Measurements from ENCODE around the gene C1orf159. TPM values are rescaled to one million over a fixed set of nuclear protein-coding genes. Genes with fewer than 3 reads are reported as not detected.

Gene C1orf159
- total and polyA plus RNA-seq, 2 of the 8 experiments (the other 6 are each of a cell fraction or from before 2014, with no cell fraction given) = 10.0 to 10.9 TPM

DNA sequence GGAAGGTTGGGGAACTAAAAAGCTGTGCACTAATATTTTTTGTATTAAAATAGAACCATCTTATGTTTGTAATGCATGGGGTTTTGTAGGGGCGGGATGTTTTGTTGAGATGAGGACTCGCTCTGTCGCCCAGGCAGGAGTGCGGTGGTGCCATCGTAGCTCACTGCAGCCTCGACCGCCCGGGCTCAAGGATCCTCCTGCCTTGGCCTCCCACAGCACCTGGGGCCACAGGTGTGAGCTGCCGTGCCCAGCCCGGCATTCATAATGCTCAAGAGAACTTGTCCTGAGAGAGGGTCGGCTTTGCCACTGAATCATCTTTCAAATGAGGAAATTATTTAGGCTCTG, 3.0 kb upstream of the C1orf159 start:
- ChIA-PET CTCF (ENCODE audit: partially characterized antibody) (interaction anchor here (0.6 to 2.0 kb wide), 8 partner anchors 11 to 1296 kb away, joined by 3 to 7 read pairs (median 4); no protein-coding TSS in a partner anchor), POLR2A (ENCODE audit: partially characterized antibody) (no interaction called here)
- WGBS, 2 experiments (ENCODE audit: extremely low coverage in 1 of 2, insufficient coverage in 1 of 2, insufficient read length in 1 of 2, insufficient replicate concordance in 2 of 2, low coverage in 1 of 2, low lambda C conversion rate in 2 of 2, missing lambda C conversion rate in 1 of 2) = 96% methylated on average over 11 of the region's 11 CpGs; no CpG with 5 or more reads in 1 of the 2 experiments
- no peak overlapping the region for H2BK15ac ChIP-seq (ENCODE audit: low read length)
- H3K14ac ChIP-seq (ENCODE audit: insufficient read length) = no peak overlapping the region
- FAIRE-seq (no peak), DNase-seq (ENCODE audit: low read depth in 1 of 2, low spot score in 2 of 2) (no peak)
- no peak overlapping the region for H4K8ac ChIP-seq (ENCODE audit: extremely low read depth, insufficient read depth, low read length)
- H2AFZ ChIP-seq (ENCODE audit: low read length) = no peak overlapping the region
- H3K23ac ChIP-seq (ENCODE audit: insufficient read length) = no peak overlapping the region
- peaks cover 0 to 1% of the 10 kb centered on the region in 2 experiments; a peak in 1 of 4 replicates for H3K9me3 ChIP-seq (ENCODE audit: insufficient read depth in 2 of 2, low read depth in 1 of 2, low read length in 1 of 2)
- no peak overlapping the region for H2BK120ac ChIP-seq (replicated peaks; ENCODE audit: low read depth, low read length)
- no peak overlapping the region for H3K4me3 ChIP-seq (ENCODE audit: extremely low read depth in 1 of 4, insufficient read depth in 2 of 4, low read depth in 3 of 4, low read length in 4 of 4)
- H2AK5ac ChIP-seq (ENCODE audit: low read depth, low read length) = no peak overlapping the region
- no peak overlapping the region for H2BK5ac ChIP-seq (ENCODE audit: low read depth, low read length)
- H3K9ac ChIP-seq (replicated peaks in 1 of 4; ENCODE audit: extremely low read depth in 1 of 4, low read depth in 3 of 4, low read length in 3 of 4) = no peak overlapping the region
- H4K91ac ChIP-seq (replicated peaks; ENCODE audit: insufficient read length, low read length) = no peak overlapping the region
- H3K23me2 ChIP-seq (ENCODE audit: low read depth, low read length) = peaks cover 7% of the 10 kb centered on the region; the same call in 1 of the 2 replicates
- no peak overlapping the region for H4K5ac ChIP-seq (ENCODE audit: insufficient read length, low read depth, low read length)
- H3K27ac ChIP-seq (ENCODE audit: low read depth, low read length) = no peak overlapping the region
- H3K56ac ChIP-seq (replicated peaks; ENCODE audit: insufficient read length, low read depth, low read length) = no peak overlapping the region
- H3K18ac ChIP-seq (ENCODE audit: extremely low read depth, low read length) = no peak overlapping the region
- no peak overlapping the region for H3K4ac ChIP-seq (replicated peaks; ENCODE audit: insufficient read length, low read depth, low read length)
- H3K4me1 ChIP-seq (replicated peaks in 1 of 4; ENCODE audit: control insufficient read depth in 3 of 4, insufficient read depth in 4 of 4, low read length in 3 of 4) = peaks cover 0 to 6% (median 4%) of the 10 kb centered on the region in 4 experiments; a peak in 5 of 7 replicates
- peaks cover 0 to 3% of the 10 kb centered on the region in 2 experiments for H4K20me1 ChIP-seq (replicated peaks in 1 of 2; ENCODE audit: control insufficient read depth in 1 of 2, insufficient read depth in 2 of 2, low read length in 2 of 2)
- peaks cover 0 to 5% of the 10 kb centered on the region in 2 experiments; a peak in 1 of 4 replicates for H3K79me2 ChIP-seq (ENCODE audit: control insufficient read depth in 1 of 2, insufficient read depth in 2 of 2, low read length in 2 of 2)
- H2BK20ac ChIP-seq (ENCODE audit: low read length) = no peak overlapping the region
- H3K4me2 ChIP-seq (ENCODE audit: insufficient read depth in 1 of 2, low read depth in 2 of 2, low read length in 2 of 2) = no peak overlapping the region
- peaks cover 2 to 19% (median 15%) of the 10 kb centered on the region in 4 experiments; a peak in 6 of 7 replicates for H3K27me3 ChIP-seq (replicated peaks in 1 of 4; ENCODE audit: control insufficient read depth in 3 of 4, extremely low read depth in 1 of 4, insufficient read depth in 3 of 4, low read length in 3 of 4)
- no peaks in the 10 kb centered on the region for H3K36me3 ChIP-seq (ENCODE audit: control insufficient read depth in 2 of 4, insufficient read depth in 4 of 4, low read length in 3 of 4)
- no peak overlapping the region for H2BK12ac ChIP-seq (ENCODE audit: low read depth, low read length)
- peaks cover 2% of the 10 kb centered on the region; the same call in 1 of the 2 replicates for H3K79me1 ChIP-seq (ENCODE audit: low read depth, low read length)
- TF ChIP-seq CBX8 (IDR thresholded peaks at IDR 0.05; ENCODE audit: borderline replicate concordance, low read depth, low read length) (no peak), RBBP5 (IDR thresholded peaks at IDR 0.05; ENCODE audit: borderline replicate concordance, low read depth, low read length) (no peak), RFX5 (IDR thresholded peaks at IDR 0.05; ENCODE audit: borderline replicate concordance, low read depth, low read length) (no peak), NRF1 (IDR thresholded peaks at IDR 0.05; ENCODE audit: low read depth, low read length) (no peak), KDM5A (IDR thresholded peaks at IDR 0.05; ENCODE audit: low read length) (no peak), ASH2L (IDR thresholded peaks at IDR 0.05; ENCODE audit: low read length) (no peak), RXRA (IDR thresholded peaks at IDR 0.05; ENCODE audit: insufficient read depth, low read depth, low read length) (no peak)
- TF ChIP-seq, protein P1, sequence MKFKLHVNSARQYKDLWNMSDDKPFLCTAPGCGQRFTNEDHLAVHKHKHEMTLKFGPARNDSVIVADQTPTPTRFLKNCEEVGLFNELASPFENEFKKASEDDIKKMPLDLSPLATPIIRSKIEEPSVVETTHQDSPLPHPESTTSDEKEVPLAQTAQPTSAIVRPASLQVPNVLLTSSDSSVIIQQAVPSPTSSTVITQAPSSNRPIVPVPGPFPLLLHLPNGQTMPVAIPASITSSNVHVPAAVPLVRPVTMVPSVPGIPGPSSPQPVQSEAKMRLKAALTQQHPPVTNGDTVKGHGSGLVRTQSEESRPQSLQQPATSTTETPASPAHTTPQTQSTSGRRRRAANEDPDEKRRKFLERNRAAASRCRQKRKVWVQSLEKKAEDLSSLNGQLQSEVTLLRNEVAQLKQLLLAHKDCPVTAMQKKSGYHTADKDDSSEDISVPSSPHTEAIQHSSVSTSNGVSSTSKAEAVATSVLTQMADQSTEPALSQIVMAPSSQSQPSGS (IDR thresholded peaks at IDR 0.05; ENCODE audit: low read length) = no peak
- TF ChIP-seq, protein P2, sequence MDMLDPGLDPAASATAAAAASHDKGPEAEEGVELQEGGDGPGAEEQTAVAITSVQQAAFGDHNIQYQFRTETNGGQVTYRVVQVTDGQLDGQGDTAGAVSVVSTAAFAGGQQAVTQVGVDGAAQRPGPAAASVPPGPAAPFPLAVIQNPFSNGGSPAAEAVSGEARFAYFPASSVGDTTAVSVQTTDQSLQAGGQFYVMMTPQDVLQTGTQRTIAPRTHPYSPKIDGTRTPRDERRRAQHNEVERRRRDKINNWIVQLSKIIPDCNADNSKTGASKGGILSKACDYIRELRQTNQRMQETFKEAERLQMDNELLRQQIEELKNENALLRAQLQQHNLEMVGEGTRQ (IDR thresholded peaks at IDR 0.05; ENCODE audit: low read length) = no peak
- TF ChIP-seq, protein P3, sequence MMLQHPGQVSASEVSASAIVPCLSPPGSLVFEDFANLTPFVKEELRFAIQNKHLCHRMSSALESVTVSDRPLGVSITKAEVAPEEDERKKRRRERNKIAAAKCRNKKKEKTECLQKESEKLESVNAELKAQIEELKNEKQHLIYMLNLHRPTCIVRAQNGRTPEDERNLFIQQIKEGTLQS (IDR thresholded peaks at IDR 0.05; ENCODE audit: insufficient read depth, low read depth, low read length) = no peak

All from H1 (cell line).